GM18498 (cell line): Measurements from ENCODE around the gene DNAL1.
"Not testable (repeated sequence)": the region's sequence is repeated elsewhere in the genome, so short reads cannot be mapped to it uniquely, and the experiment has no call there.

ENCODE experiments used
- ATAC-seq: cut with Tn5 transposase; IDR thresholded peaks from one replicate; pipeline ENCODE4 v1.9.1; 2021; ENCODE audit warnings: mild to moderate bottlenecking, moderate library complexity; ENCODE audit not compliant: unreplicated experiment

The DNAL1 gene

DNA sequence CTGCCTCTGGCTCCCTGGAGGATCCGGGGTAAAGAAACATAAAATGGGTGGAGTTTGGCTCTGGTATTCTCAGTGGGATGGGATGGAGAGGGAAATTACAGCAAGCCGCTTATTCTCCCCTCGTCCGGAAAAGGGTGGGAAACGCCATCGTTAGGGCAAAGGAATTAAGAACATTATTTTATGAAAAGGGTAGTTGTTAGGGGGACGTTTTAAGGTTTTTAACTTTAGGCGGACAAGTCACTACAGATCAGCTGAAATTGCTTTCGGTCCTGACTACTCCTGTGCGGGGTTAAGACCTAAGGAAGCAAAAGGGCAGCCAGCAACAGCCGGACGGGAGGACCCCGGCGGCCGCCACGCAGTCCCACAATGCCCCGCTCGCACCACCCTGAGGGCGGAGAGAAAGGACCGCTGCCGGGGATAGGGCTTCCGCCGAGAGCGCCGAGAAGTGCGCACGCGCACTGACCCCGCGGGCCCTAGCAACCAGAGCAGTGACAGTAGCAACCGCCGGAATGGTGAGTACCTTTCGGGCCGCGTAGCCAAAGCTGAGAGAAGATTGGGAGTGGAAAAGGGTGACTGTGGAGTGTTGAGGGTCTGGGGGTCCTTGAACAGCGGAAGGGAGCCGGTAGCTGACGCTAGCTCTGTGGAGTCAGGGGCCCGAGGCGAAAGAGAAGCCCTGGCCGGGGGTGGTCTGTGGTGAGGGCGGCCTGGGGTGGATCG is at the start of gene DNAL1:
DNAL1 (plus strand) TSS at position 456 of the 717 bp plus-strand sequence; CDS start at position 510, 54 bp downstream.
- peak; percentile 98 for ATAC-seq

DNA sequence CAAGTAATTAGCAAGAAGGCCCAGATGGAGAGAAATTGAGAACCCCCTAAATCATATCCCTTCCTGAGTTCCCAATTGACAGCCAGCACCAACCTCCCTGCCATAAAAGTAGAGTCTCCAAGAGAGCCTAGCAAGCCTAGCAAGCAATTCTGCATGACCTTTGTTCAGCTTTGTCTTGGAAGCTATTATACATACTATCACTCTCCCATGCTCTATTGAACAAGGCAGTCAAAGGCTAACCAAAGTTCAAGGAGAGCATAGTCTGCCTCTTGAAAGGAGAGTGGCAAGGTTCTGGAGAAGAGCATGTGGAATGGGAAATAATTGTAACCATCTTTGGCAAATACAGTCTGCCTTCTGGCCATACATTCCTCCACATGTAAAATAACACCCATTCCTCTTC is 45.3 kb upstream of the DNAL1 start:
- ATAC-seq, result no peak

GRCh38 chr14:73602994-73603393 is 41.8 kb upstream of the DNAL1 start:
- ATAC-seq, result no peak

- ATAC-seq, result no peak
These were observed 38.5 kb upstream of the DNAL1 start for GRCh38 chr14:73606271-73606670.

DNA sequence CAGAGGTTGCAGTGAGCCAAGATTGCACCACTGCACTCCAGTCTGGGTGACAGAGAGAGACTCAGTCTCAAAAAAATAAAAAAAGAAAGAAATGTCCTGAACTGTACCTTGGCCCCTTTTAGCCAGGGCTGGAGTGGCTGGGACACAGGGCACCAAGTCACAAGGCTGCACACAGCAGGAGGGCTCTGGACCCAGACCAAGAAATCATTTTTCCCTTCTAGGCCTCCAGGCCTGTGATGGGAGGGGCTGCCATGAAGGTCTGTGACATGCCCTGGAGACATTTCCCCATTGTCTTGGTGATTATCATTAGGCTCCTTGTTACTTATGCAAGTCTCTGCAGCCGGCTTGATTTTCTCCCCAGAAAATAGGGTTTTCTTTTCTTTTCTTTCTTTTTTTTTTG is 37.5 kb upstream of the DNAL1 start:
- no peak for ATAC-seq

GRCh38 chr14:73610687-73611086 is 34.1 kb upstream of the DNAL1 start:
- no peak for ATAC-seq

- peak; percentile 79 for ATAC-seq
These were observed 32.3 kb upstream of the DNAL1 start, which contains the start of gene ACOT6 for GRCh38 chr14:73612339-73613045. Gene ACOT6, plus strand, starts transcription at chr14:73612517. Its CDS starts 55 bp downstream, at chr14:73612572.

DNA sequence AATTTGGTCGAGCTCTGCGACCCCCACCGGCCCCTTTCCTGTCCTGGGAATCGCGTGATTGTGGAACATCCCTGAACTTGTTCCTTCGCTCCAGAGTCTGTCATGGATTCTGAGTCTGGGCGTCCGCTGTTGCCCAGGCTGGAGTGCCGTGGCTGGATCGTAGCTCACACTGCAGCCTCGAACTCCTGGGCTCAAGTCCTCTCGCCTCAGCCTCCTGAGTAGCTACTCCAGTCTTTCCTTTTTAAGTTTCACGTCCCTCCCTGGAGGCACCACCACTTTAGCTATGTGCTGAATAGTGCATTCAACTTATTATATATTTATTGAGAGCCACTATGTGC is 31.8 kb upstream of the DNAL1 start:
- ATAC-seq, result no peak

GRCh38 chr14:73613419-73613963 is 31.3 kb upstream of the DNAL1 start:
- ATAC-seq, result no peak

DNA sequence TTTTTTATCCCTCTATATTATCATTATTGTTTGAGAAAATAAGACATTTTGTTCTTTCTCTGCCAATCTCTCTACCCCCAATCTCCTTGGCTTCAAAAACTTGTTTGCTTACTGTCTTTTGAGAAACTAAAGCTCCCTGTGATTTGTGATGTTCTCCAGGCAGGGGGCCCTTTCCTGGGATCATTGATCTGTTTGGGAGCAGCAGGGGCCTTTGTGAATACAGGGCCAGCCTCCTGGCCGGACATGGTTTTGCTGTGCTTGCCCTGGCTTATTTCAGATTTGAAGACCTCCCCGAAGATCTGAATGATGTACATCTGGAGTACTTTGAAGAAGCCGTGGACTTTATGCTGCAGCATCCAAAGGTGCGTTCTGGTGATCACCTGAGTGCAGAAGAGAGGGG is 28.0 kb upstream of the DNAL1 start:
- ATAC-seq, result no peak

DNA sequence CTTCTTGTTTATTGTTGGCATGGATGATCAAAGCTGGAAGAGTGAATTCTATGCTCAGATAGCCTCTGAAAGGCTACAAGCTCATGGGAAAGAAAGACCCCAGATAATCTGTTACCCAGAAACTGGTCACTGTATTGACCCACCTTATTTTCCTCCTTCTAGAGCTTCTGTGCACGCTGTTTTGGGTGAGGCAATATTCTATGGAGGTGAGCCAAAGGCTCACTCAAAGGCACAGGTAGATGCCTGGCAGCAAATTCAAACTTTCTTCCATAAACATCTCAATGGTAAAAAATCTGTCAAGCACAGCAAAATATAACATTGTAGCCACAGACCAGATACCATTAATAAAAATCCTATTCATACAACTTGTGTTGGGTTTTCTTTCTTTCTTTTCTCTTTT is 25.3 kb upstream of the DNAL1 start:
- ATAC-seq, result no peak

DNA sequence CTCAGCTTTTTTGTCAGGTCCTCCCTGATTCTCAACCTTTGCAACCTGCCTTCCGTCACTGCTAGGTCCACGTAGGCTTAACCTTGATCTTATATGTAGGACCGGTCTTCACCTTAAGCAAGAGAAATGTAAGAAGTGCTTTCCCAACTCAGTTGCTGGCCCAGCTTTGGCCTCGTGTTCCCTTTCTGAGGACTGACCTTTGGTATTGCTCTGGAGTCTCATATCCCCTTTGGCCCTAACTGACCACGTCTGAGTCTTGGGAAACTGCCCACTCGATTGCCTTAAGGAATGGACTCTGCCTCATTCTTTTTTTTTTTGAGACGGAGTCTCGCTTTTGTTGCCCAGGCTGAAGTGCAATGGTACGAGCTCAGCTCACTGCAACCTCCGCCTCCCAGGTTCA is 24.5 kb upstream of the DNAL1 start:
- no peak for ATAC-seq

DNA sequence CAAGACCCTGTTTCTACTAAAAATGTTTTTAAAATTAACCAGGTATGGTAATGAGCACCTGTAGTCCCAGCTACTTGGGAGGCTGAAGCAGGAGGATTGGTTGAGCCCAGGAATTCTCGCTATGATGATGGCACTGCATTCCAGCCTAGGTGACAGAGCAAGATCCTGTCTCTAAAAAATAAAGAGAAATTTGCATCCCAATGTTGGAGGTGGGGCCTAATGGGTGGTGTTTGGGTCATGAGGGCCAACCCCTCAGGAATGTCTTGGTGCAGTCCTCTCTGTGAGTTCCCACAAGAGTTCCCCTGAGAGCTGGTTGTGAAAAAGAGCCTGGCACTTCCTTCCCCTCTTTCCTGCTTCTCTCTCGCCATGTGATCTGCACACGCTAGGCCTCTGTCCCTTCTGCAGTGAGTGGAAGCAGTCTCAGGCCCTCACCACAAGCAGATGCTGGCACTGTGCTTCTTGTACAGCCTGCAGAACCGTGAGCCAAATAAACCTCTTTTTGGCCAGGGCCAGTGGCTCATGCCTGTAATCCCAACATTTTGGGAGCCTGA is 21.2 kb upstream of the DNAL1 start:
- ATAC-seq, result no peak

DNA sequence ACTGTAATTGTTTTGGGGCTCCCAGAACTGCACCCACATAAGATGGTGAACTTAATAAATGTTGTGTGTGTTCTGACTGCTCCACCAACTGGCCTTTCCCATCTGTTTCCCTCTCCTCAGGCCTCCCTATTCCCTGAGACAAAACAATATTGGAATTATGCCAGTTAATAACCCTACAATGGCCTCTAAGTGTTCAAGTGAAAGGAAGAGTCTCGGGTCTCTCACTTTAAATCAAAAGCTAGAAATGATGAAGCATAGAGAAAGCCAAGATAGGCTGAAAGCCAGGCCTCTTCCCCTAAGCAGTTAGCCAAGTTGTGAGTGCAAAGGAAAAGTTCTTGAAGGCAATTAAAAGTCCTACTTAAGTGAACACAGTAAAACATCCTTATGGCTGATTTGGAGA is 19.1 kb upstream of the DNAL1 start:
- ATAC-seq, result no peak

DNA sequence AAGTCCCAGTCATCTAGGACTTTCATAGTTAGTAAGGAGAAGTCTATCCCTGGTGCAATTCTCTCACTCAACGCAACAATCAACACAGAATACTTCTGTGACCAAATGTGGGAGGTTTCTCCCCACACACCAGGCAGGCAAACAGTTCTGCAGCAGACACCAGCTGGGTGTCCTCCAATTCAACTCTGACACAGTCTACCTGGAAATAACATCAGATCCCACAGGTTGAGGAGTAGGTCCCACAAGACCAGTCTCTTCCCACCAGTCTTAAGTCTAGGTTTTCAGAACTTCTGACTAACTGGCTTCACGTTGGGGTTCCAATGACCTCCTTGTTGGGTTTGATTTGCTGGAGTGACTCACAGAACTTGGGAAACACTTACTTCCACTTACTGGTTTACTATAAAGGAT is 17.6 kb upstream of the DNAL1 start:
- ATAC-seq, result no peak

GRCh38 chr14:73630009-73630780 is 14.6 kb upstream of the DNAL1 start:
- ATAC-seq, result no peak

DNA sequence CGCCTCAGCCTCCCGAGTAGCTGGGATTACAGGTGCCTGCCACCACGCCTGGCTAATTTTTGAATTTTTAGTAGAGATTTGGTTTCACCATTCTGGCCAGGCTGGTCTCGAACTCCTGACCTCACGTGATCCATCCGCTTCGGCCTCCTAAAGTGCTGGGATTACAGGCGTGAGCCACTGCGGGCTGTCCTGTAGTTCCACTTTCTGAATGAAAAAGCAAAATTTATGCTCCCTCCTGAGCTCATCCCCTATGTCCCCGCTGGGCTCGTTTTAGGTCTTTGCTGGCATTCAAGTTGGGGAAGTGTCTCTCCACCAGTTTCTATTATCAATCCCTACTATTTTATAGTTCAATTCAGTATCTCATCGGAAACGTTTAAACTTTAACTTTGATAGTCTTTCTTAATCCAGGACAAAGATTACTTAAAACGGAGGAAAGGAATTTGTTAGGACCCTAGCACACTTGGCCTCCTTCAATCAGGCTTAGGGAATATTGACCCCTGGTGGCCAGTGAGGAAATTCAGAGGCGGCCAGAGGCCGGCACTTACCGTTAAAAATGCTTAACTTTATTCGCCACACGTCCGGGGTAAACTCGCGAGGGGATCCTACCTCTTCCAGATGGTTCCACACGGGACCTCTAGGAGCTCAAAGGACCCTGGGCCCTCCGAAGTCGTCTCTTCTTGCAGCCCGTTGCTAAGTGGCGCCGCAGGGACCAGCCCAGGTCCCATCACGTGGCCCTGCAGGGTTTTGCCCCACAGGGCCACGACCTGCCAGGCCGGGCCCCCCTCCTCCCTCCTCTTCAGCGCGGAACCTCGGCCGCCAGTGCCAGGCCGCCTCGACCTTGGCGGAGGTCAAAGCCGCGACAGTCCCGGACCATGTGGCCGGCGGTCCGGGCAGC is 11.4 kb upstream of the DNAL1 start:
- ATAC-seq, result peak; percentile 71

GRCh38 chr14:73634011-73634833 is 10.6 kb upstream of the DNAL1 start:
- ATAC-seq, result peak; percentile 33

- ATAC-seq, result not testable (repeated sequence)
These were observed 8.4 kb upstream of the DNAL1 start for GRCh38 chr14:73636355-73636754.
